NCI-H2171 treated with DMSO at 0.1 percent for 48 hours (cell line): ENCODE data around the gene CCDC146.
"Not testable (repeated sequence)": the region's sequence is repeated elsewhere in the genome, so short reads cannot be mapped to it uniquely, and the experiment has no call there.

Source experiments
- DNase-seq: peaks from one replicate; lab custom pipeline; 2025; lab: John Stamatoyannopoulos, UW

The CCDC146 gene

GRCh38 chr7:77327932-77328628 lies 205.7 kb downstream of the CCDC146 start:
- DNase-seq, result no peak

DNA sequence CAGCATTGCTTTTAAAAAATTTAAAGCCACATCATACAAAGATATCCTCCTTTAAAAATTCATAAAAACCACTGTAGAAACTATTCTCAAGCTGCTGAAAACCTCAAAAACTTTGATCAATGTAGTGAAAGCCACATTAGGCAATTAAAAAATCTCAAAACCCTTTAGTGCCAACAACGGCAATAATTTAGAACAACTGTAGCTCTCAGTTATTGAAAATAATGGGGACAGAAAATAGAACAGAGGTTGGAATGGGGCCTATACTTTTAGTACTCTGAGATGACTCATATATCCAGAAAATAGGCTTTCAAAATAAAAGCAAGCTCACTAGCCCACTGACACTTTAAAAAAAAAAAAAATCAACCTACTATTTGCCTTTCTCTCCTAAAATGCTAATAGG lies 206.3 kb downstream of the CCDC146 start:
- no peak for DNase-seq

- no peak for DNase-seq
These were observed 207.2 kb downstream of the CCDC146 start for GRCh38 chr7:77329466-77330168.

GRCh38 chr7:77330169-77330882 lies 207.9 kb downstream of the CCDC146 start:
- no peak for DNase-seq

- DNase-seq, result peak; percentile 82
These were observed 209.7 kb downstream of the CCDC146 start for GRCh38 chr7:77331938-77332695.

DNA sequence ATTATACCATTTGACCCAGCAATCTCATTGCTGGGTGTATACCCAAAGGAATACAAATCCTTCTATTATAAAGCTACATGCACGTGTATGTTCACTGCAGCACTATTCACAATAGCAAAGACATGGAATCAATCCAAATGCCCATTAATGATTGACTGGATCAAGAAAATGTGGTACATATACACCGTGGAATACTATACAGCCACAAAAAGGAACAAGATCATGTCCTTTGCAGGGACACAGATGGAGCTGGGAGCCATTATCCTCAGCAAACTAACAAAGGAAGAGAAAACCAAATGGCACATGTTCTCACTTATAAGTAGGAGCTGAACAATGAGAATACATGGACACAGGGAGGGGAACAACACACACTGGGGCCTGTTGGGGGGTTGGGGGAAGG lies 211.6 kb downstream of the CCDC146 start:
- DNase-seq, result not testable (repeated sequence)

GRCh38 chr7:77335581-77335980 lies 213.2 kb downstream of the CCDC146 start:
- DNase-seq, result no peak

GRCh38 chr7:77337456-77337990 lies 215.1 kb downstream of the CCDC146 start:
- no peak for DNase-seq

GRCh38 chr7:77338260-77338659 lies 215.8 kb downstream of the CCDC146 start:
- DNase-seq, result no peak

- DNase-seq, result no peak
These were observed 216.6 kb downstream of the CCDC146 start for GRCh38 chr7:77338883-77339629.

DNA sequence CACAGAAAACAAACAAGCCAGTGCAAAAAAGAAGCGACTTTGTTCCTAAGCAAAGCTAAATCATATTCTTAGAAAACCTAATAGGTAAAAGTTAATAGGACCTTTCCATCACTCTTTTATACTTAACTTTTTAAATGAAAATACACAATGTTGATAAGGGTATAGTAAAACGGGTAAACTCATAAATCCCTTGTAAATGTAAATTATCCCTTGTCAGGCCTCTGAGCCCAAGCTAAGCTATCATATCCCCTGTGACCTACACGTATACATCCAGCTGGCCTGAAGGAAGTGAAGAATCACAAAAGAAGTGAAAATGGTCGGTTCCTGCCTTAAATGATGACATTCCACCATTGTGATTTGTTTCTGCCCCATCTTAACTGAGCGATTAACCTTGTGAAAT lies 217.3 kb downstream of the CCDC146 start:
- DNase-seq, result no peak
